ENCODE data around the gene GRIK5.

The GRIK5 gene, protein sequence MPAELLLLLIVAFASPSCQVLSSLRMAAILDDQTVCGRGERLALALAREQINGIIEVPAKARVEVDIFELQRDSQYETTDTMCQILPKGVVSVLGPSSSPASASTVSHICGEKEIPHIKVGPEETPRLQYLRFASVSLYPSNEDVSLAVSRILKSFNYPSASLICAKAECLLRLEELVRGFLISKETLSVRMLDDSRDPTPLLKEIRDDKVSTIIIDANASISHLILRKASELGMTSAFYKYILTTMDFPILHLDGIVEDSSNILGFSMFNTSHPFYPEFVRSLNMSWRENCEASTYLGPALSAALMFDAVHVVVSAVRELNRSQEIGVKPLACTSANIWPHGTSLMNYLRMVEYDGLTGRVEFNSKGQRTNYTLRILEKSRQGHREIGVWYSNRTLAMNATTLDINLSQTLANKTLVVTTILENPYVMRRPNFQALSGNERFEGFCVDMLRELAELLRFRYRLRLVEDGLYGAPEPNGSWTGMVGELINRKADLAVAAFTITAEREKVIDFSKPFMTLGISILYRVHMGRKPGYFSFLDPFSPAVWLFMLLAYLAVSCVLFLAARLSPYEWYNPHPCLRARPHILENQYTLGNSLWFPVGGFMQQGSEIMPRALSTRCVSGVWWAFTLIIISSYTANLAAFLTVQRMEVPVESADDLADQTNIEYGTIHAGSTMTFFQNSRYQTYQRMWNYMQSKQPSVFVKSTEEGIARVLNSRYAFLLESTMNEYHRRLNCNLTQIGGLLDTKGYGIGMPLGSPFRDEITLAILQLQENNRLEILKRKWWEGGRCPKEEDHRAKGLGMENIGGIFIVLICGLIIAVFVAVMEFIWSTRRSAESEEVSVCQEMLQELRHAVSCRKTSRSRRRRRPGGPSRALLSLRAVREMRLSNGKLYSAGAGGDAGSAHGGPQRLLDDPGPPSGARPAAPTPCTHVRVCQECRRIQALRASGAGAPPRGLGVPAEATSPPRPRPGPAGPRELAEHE

GRCh38 chr19:42069619-42070351 lies at the start of gene GRIK5:
GRIK5 (minus strand) TSS chr19:42070206; CDS start chr19:42065770, 4,436 bp downstream.
- no peak within 1 kb of the TSS for H3K4me3 ChIP-seq (replicated peaks; ENCODE audit: low read depth, low read length)
- H3K27me3 ChIP-seq (replicated peaks; ENCODE audit: control insufficient read depth, insufficient read depth, low read length), result peaks cover 7% of the 10 kb centered on the region
- TF ChIP-seq, protein P1, sequence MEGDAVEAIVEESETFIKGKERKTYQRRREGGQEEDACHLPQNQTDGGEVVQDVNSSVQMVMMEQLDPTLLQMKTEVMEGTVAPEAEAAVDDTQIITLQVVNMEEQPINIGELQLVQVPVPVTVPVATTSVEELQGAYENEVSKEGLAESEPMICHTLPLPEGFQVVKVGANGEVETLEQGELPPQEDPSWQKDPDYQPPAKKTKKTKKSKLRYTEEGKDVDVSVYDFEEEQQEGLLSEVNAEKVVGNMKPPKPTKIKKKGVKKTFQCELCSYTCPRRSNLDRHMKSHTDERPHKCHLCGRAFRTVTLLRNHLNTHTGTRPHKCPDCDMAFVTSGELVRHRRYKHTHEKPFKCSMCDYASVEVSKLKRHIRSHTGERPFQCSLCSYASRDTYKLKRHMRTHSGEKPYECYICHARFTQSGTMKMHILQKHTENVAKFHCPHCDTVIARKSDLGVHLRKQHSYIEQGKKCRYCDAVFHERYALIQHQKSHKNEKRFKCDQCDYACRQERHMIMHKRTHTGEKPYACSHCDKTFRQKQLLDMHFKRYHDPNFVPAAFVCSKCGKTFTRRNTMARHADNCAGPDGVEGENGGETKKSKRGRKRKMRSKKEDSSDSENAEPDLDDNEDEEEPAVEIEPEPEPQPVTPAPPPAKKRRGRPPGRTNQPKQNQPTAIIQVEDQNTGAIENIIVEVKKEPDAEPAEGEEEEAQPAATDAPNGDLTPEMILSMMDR (IDR thresholded peaks at IDR 0.05; ENCODE audit: insufficient read depth, low read length, poor library complexity, severe bottlenecking), result no peak
- DNase-seq (ENCODE audit: extremely low read depth, insufficient read length), result no peak
- no peaks in the 10 kb centered on the region for H3K36me3 ChIP-seq (ENCODE audit: control insufficient read depth, insufficient read depth, low read length)

DNA sequence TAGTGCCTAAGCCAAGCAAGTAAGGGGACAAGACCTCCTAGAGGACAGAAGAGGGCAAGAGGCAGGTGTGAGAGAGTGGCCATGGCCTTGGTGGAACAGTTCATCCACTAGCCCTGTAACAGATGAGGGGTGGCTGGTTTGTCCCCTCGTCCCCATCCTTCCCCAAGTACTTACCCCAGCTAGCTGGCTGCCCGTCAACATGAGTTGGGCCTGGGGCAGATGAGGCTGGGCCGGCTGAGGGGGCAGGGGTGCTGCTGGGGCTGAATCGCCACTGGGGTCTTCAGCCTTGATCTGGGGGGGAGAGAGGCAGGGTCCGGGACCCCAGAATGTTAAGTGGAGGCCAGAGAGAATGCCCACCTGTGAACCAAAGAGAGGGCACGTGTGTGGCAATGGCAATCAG lies 47.1 kb upstream of the GRIK5 start:
- H3K27me3 ChIP-seq (replicated peaks; ENCODE audit: control insufficient read depth, insufficient read depth, low read length), result no peaks in the 10 kb centered on the region
- no peak overlapping the region for H3K4me3 ChIP-seq (replicated peaks; ENCODE audit: low read depth, low read length)
- TF ChIP-seq, protein P1 (IDR thresholded peaks at IDR 0.05; ENCODE audit: insufficient read depth, low read length, poor library complexity, severe bottlenecking), result no peak
- peaks cover 29% of the 10 kb centered on the region for H3K36me3 ChIP-seq (ENCODE audit: control insufficient read depth, insufficient read depth, low read length)
- no peak for DNase-seq (ENCODE audit: extremely low read depth, insufficient read length)

- DNase-seq (ENCODE audit: extremely low read depth, insufficient read length), result no peak
- Histone ChIP-seq H3K4me3 (replicated peaks; ENCODE audit: low read depth, low read length) (no peak overlapping the region), H3K36me3 (ENCODE audit: control insufficient read depth, insufficient read depth, low read length) (peaks cover 30% of the 10 kb centered on the region), H3K27me3 (replicated peaks; ENCODE audit: control insufficient read depth, insufficient read depth, low read length) (no peaks in the 10 kb centered on the region)
- TF ChIP-seq, protein P1 (IDR thresholded peaks at IDR 0.05; ENCODE audit: insufficient read depth, low read length, poor library complexity, severe bottlenecking), result peak; percentile 32
Observed at GRCh38 chr19:42116308-42117075, 46.5 kb upstream of the GRIK5 start.

- DNase-seq (ENCODE audit: extremely low read depth, insufficient read length), result no peak
- Histone ChIP-seq H3K36me3 (ENCODE audit: control insufficient read depth, insufficient read depth, low read length) (peaks cover 26% of the 10 kb centered on the region), H3K27me3 (replicated peaks; ENCODE audit: control insufficient read depth, insufficient read depth, low read length) (no peaks in the 10 kb centered on the region), H3K4me3 (replicated peaks; ENCODE audit: low read depth, low read length) (no peak overlapping the region)
- TF ChIP-seq, protein P1 (IDR thresholded peaks at IDR 0.05; ENCODE audit: insufficient read depth, low read length, poor library complexity, severe bottlenecking), result no peak
Observed at GRCh38 chr19:42115705-42116104, 45.7 kb upstream of the GRIK5 start.

DNA sequence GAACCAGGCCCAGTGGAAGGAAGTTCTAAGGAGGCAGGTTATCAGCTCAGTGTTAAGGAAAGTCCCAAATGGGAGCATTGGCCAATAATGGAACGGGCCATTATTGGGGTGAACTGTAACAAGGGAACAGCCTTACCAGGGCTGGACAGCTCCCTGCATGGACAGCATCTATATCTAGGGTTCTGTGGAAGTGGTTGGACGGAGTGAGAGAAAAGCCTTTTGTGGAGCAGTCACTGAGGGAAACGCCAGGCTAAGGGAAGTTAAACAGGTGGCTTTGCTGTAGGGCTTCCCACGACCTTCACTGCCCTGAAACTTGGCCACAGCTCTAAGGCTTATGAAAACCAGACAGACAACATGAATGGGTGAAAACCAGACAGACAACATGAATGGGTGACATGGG lies 45.2 kb upstream of the GRIK5 start:
- DNase-seq (ENCODE audit: extremely low read depth, insufficient read length), result no peak
- Histone ChIP-seq H3K4me3 (replicated peaks; ENCODE audit: low read depth, low read length) (no peak overlapping the region), H3K27me3 (replicated peaks; ENCODE audit: control insufficient read depth, insufficient read depth, low read length) (no peaks in the 10 kb centered on the region), H3K36me3 (ENCODE audit: control insufficient read depth, insufficient read depth, low read length) (peaks cover 28% of the 10 kb centered on the region)
- TF ChIP-seq, protein P1 (IDR thresholded peaks at IDR 0.05; ENCODE audit: insufficient read depth, low read length, poor library complexity, severe bottlenecking), result no peak

All from GM06990 (cell line).